ENCODE measurements around the gene TRIM68. TPM values are rescaled to one million over a fixed set of nuclear protein-coding genes. Genes with fewer than 3 reads are reported as not detected.

TRIM68 gene
- total RNA-seq, 1 donor from 2014 or later: 21.9 TPM

DNA sequence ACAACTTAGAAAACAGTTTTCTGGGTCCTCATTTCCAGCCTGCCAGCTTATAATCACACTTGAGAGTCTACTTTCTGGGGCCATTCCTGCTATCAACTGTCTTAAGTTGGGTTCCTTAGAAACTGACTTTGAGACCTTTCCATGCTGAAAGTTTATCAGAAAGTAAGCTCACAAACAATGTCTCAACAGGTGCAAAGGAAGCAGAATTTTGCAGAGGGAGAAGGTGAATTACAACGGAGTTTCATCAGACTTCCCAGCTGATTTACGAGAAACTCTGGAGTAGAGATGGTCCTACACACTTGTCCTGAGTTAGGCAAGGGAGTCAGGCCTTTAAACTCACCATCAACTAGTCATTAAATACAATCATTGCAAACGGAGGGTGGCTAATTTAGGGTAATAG is 31.2 kb downstream of the TRIM68 start:
- H3K4me3 ChIP-seq (ENCODE audit: low read depth, low read length): no peak overlapping the region
- no peaks in the 10 kb centered on the region for H3K27me3 ChIP-seq (ENCODE audit: control insufficient read depth, insufficient read depth, low read length)
- H3K36me3 ChIP-seq (ENCODE audit: control insufficient read depth, insufficient read depth, low read length): no peaks in the 10 kb centered on the region
- TF ChIP-seq CTCF (IDR thresholded peaks at IDR 0.05; ENCODE audit: insufficient read depth, low read length, poor library complexity, severe bottlenecking): no peak
- DNase-seq (ENCODE audit: low read depth): no peak

- H3K4me3 ChIP-seq (ENCODE audit: low read depth, low read length): no peak overlapping the region
- no peak for TF ChIP-seq CTCF (IDR thresholded peaks at IDR 0.05; ENCODE audit: insufficient read depth, low read length, poor library complexity, severe bottlenecking)
- no peaks in the 10 kb centered on the region for H3K36me3 ChIP-seq (ENCODE audit: control insufficient read depth, insufficient read depth, low read length)
- no peak for DNase-seq (ENCODE audit: low read depth)
- H3K27me3 ChIP-seq (ENCODE audit: control insufficient read depth, insufficient read depth, low read length): no peaks in the 10 kb centered on the region
These were observed 39.0 kb downstream of the TRIM68 start for GRCh38 chr11:4569075-4569474.

DNA sequence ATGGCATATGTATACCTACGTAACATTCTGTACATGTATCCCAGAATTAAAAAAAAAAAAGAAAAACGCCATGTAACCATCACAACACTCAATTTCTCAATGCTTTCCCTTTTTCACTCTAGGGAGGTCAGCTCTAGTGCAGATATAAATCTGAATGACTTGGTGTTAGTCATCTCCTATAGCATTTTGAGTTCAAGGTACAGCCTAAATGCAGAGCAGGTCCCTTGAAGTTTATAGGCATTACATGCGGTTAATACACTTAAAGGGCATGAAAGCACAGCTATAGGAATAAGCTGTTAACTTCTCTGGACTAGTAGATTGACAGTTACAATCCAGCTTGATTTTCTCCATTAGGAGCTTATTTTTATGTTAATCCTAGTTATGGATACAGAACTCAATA is 42.7 kb downstream of the TRIM68 start:
- no peak for DNase-seq (ENCODE audit: low read depth)
- Histone ChIP-seq H3K36me3 (ENCODE audit: control insufficient read depth, insufficient read depth, low read length) (no peaks in the 10 kb centered on the region), H3K27me3 (ENCODE audit: control insufficient read depth, insufficient read depth, low read length) (no peaks in the 10 kb centered on the region), H3K4me3 (ENCODE audit: low read depth, low read length) (no peak overlapping the region)
- TF ChIP-seq CTCF (IDR thresholded peaks at IDR 0.05; ENCODE audit: insufficient read depth, low read length, poor library complexity, severe bottlenecking): no peak

DNA sequence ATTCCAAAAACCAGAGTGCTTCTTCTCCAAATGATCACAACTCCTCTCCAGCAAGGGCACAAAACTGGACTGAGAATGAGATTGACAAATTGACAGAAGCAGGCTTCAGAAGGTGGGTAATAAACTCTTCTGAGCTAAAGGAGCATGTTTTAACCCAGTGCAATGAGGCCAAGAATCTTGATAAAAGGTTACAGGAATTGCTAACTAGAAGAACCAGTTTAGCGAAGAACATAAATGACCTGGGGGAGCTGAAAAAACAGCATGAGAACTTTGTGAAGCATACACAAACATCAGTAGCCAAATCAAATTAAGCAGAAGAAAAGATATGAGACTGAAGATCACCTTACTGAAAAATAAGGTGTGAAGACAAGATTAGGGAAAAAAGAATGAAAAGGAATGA is 47.6 kb downstream of the TRIM68 start:
- no peak for TF ChIP-seq CTCF (IDR thresholded peaks at IDR 0.05; ENCODE audit: insufficient read depth, low read length, poor library complexity, severe bottlenecking)
- Histone ChIP-seq H3K27me3 (ENCODE audit: control insufficient read depth, insufficient read depth, low read length) (no peaks in the 10 kb centered on the region), H3K36me3 (ENCODE audit: control insufficient read depth, insufficient read depth, low read length) (no peaks in the 10 kb centered on the region), H3K4me3 (ENCODE audit: low read depth, low read length) (no peak overlapping the region)
- no peak for DNase-seq (ENCODE audit: low read depth)

- Histone ChIP-seq H3K27me3 (ENCODE audit: control insufficient read depth, insufficient read depth, low read length) (no peaks in the 10 kb centered on the region), H3K36me3 (ENCODE audit: control insufficient read depth, insufficient read depth, low read length) (no peaks in the 10 kb centered on the region), H3K4me3 (ENCODE audit: low read depth, low read length) (no peak overlapping the region)
- TF ChIP-seq CTCF (IDR thresholded peaks at IDR 0.05; ENCODE audit: insufficient read depth, low read length, poor library complexity, severe bottlenecking): no peak
- no peak for DNase-seq (ENCODE audit: low read depth)
These were observed 48.2 kb downstream of the TRIM68 start for GRCh38 chr11:4559527-4560440.

Measured in kidney epithelial cell (primary cell).